KMS-11 (cell line): Measurements from ENCODE around the gene RPP21.
A peak's percentile ranks its signal among the peaks of the same experiment; 100 is the strongest.

Experiments used
- H2AFZ ChIP-seq: fragments of 200-600 bp; sonication (generic); 2 replicates; pipeline ENCODE4 v1.6.1; 2016; ENCODE audit warnings: antibody characterized with exemption, mixed run types, low read depth
- H3K27ac ChIP-seq: fragments of 200-600 bp; sonication (generic); 2 replicates; pipeline ENCODE4 v1.6.1; 2016; ENCODE audit warnings: mild to moderate bottlenecking, mixed run types
- H3K27me3 ChIP-seq: fragments of 200-600 bp; sonication (generic); 2 replicates; pipeline ENCODE4 v1.6.1; 2017; ENCODE audit warnings: mild to moderate bottlenecking, low read depth, mixed run types, moderate library complexity; ENCODE audit not compliant: insufficient read depth
- H3K36me3 ChIP-seq: fragments of 200-600 bp; sonication (generic); 2 replicates; pipeline ENCODE4 v1.6.1; 2017; ENCODE audit warnings: mild to moderate bottlenecking, mixed run types; ENCODE audit not compliant: insufficient read depth
- H3K4me1 ChIP-seq: fragments of 200-600 bp; sonication (generic); 2 replicates; pipeline ENCODE4 v1.6.1; 2016; ENCODE audit warnings: mild to moderate bottlenecking, low read depth, mixed run types; ENCODE audit not compliant: poor library complexity, severe bottlenecking
- H3K4me2 ChIP-seq: fragments of 200-600 bp; sonication (generic); 2 replicates; pipeline ENCODE4 v1.7.0; 2016; ENCODE audit warnings: mild to moderate bottlenecking, mixed run types
- H3K4me3 ChIP-seq: fragments of 200-600 bp; sonication (generic); IDR thresholded peaks from 2 replicates; pipeline ENCODE4 v1.6.1; 2017; ENCODE audit warnings: low read depth, low read length, mixed read lengths; ENCODE audit not compliant: insufficient read depth
- H3K79me2 ChIP-seq: fragments of 200-600 bp; sonication (generic); 2 replicates; pipeline ENCODE4 v1.6.1; 2016; ENCODE audit warnings: low read depth, mixed run types; ENCODE audit not compliant: insufficient read depth
- H3K9ac ChIP-seq: fragments of 200-600 bp; sonication (generic); 2 replicates; pipeline ENCODE4 v1.6.1; 2016; ENCODE audit warnings: mild to moderate bottlenecking, mixed run types
- H4K20me1 ChIP-seq: fragments of 200-600 bp; sonication (generic); 2 replicates; pipeline ENCODE4 v1.6.1; 2016; ENCODE audit warnings: mild to moderate bottlenecking, mixed run types; ENCODE audit not compliant: insufficient read depth
- TF ChIP-seq, protein P1 (sequence below): fragments of 200-600 bp; sonication (generic); conservative IDR thresholded peaks from 2 replicates; pipeline ENCODE4 v1.6.1; 2017; ENCODE audit warnings: low read depth, mild to moderate bottlenecking, antibody characterized with exemption, low read length, moderate library complexity, mixed read lengths

RPP21 gene

DNA sequence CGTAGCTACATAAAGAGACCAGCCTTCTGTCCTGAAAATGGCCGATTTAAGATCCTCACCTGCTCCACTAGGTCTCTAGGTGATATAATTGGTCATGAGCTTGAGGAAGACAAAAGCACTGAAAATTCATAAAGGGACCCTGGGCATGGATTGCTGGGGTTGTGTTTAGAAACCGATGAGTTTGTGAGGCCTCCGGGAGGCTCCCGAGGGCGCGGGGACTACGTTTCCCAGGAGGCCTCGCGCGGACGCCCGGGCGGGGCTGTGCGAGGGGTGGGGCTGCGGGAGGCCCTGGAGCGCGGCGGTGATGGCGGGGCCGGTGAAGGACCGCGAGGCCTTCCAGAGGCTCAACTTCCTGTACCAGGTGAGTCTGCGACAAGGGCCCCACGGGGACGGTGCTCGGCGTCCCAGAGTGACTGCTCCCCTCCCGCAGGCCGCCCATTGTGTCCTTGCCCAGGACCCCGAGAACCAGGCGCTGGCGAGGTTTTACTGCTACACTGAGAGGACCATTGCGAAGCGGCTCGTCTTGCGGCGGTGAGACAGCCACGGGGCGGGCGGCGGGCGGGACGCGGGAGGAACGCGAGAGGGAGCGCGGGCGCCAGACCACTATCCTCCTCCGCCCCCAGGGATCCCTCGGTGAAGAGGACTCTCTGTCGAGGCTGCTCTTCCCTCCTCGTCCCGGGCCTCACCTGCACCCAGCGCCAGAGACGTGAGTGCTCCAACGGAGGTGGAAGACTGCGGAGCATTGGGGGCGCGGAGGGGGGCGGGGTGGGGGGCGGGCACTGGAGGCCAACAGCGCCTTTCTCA is at the start of gene RPP21:
Gene RPP21, plus strand, starts transcription at position 289 of the 804 bp plus-strand sequence. Its CDS starts 16 bp downstream, at position 305.
- H3K27ac ChIP-seq = peak within 1 kb of the TSS; percentile 62
- H3K79me2 ChIP-seq = no peaks in the 10 kb centered on the region
- TF ChIP-seq, protein P1, sequence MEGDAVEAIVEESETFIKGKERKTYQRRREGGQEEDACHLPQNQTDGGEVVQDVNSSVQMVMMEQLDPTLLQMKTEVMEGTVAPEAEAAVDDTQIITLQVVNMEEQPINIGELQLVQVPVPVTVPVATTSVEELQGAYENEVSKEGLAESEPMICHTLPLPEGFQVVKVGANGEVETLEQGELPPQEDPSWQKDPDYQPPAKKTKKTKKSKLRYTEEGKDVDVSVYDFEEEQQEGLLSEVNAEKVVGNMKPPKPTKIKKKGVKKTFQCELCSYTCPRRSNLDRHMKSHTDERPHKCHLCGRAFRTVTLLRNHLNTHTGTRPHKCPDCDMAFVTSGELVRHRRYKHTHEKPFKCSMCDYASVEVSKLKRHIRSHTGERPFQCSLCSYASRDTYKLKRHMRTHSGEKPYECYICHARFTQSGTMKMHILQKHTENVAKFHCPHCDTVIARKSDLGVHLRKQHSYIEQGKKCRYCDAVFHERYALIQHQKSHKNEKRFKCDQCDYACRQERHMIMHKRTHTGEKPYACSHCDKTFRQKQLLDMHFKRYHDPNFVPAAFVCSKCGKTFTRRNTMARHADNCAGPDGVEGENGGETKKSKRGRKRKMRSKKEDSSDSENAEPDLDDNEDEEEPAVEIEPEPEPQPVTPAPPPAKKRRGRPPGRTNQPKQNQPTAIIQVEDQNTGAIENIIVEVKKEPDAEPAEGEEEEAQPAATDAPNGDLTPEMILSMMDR = no peak
- no peaks in the 10 kb centered on the region for H3K36me3 ChIP-seq
- peak within 1 kb of the TSS; percentile 82 for H3K9ac ChIP-seq
- H3K4me3 ChIP-seq = no peak within 1 kb of the TSS
- no peaks in the 10 kb centered on the region for H3K27me3 ChIP-seq
- peak within 1 kb of the TSS; percentile 86 for H3K4me2 ChIP-seq
- H3K4me1 ChIP-seq = peaks cover 11% of the 10 kb centered on the region
- H2AFZ ChIP-seq = peak within 1 kb of the TSS; percentile 89
- no peaks in the 10 kb centered on the region for H4K20me1 ChIP-seq

DNA sequence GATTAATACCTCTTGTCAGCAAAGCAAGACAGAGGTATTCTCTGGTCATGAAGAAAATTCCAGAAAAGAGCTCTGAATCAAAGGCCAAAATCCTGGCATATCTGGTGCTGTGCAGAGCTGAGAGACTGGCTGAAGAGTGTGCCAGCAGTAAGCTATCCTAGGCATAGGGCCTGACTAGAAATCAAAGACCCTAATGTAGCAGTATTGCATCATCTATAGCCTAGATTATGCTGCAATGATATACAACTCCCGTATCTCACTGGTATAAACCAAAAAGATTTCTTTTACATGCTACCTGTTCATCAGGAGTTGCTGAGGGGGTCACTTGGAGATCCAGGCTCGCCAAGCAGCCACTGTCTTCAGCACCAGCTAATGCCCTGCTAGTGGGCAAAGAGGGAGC is 49.1 kb upstream of the RPP21 start:
- no peaks in the 10 kb centered on the region for H3K79me2 ChIP-seq
- no peak overlapping the region for H3K27ac ChIP-seq
- H3K36me3 ChIP-seq = no peaks in the 10 kb centered on the region; the same call in 1 of the 2 replicates
- H3K4me3 ChIP-seq = no peak overlapping the region
- no peaks in the 10 kb centered on the region for H3K4me1 ChIP-seq
- TF ChIP-seq, protein P1 = no peak
- H2AFZ ChIP-seq = no peak overlapping the region
- H3K9ac ChIP-seq = no peak overlapping the region
- no peaks in the 10 kb centered on the region for H3K27me3 ChIP-seq
- H4K20me1 ChIP-seq = no peaks in the 10 kb centered on the region; the same call in 1 of the 2 replicates
- no peak overlapping the region for H3K4me2 ChIP-seq

DNA sequence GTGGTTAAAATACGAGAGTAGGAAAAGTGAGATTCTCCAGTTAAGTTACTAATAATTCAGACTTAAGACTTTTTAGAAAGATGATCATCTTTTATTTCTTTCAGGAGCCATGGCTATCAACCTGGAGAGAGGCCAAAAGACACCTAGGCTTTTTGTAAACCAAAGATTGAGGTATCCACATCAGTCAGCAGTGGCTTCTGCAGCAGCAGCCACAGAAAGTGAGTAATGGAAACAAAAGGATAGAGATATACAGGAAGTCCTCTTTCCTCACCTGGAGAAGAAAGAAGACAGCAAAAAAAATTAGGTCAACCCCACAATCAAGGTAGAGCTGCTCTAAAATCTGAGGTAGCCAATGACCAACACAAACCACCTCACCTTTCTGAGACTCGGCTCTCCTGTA is 41.0 kb upstream of the RPP21 start:
- no peak overlapping the region for H3K4me3 ChIP-seq
- H3K79me2 ChIP-seq = no peaks in the 10 kb centered on the region
- no peak overlapping the region for H3K27ac ChIP-seq
- H3K4me1 ChIP-seq = no peaks in the 10 kb centered on the region
- H4K20me1 ChIP-seq = no peaks in the 10 kb centered on the region
- H3K4me2 ChIP-seq = no peak overlapping the region
- no peak overlapping the region for H2AFZ ChIP-seq
- no peaks in the 10 kb centered on the region for H3K36me3 ChIP-seq
- H3K9ac ChIP-seq = no peak overlapping the region
- no peaks in the 10 kb centered on the region for H3K27me3 ChIP-seq
- TF ChIP-seq, protein P1 = no peak

DNA sequence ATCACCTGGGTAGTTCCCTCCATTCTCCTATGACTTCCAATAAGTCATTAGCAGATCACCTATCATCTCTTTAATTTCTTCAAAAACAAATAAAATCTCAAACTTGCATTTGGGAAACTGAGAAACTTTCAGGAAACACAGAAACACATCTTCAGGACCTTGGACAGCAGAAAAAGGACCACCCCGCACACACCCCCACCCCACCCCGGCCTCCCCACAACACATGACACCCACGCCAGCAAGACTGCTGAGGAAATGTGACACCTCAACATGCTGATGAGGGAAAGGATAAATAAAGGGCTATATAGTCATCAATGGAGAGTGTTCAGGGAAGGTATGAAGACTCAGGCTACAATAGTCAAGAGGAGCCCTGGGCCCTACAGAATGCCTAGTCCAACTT is 33.9 kb upstream of the RPP21 start:
- no peaks in the 10 kb centered on the region for H3K27me3 ChIP-seq
- H2AFZ ChIP-seq = no peak overlapping the region
- H3K4me2 ChIP-seq = no peak overlapping the region
- peaks cover 13% of the 10 kb centered on the region; the same call in 1 of the 2 replicates for H3K79me2 ChIP-seq
- H3K27ac ChIP-seq = no peak overlapping the region
- no peaks in the 10 kb centered on the region for H4K20me1 ChIP-seq
- no peak overlapping the region for H3K9ac ChIP-seq
- no peak overlapping the region for H3K4me3 ChIP-seq
- no peaks in the 10 kb centered on the region for H3K36me3 ChIP-seq
- H3K4me1 ChIP-seq = no peaks in the 10 kb centered on the region
- TF ChIP-seq, protein P1 = no peak
